SK-N-SH treated with all-trans-retinoic acid at 6 μM for 48 hours (cell line): ENCODE measurements around the gene SMYD3.

Source experiments
- ARNTL ChIP-seq: fragments of 450-650 bp; formaldehyde crosslinking; IDR thresholded peaks from 2 replicates; pipeline ENCODE4 v1.5.0; 2020; ENCODE audit warnings: low read depth, mild to moderate bottlenecking, moderate library complexity, borderline replicate concordance
- CSRNP3 ChIP-seq: fragments of 250-450 bp; sonication (Bioruptor Pico); IDR thresholded peaks from 2 replicates; pipeline ENCODE4 v1.5.1; 2021; ENCODE audit warnings: mild to moderate bottlenecking, moderate library complexity

GRCh38 chr1:245870698-245871097 lies 636.4 kb downstream of the SMYD3 start:
- TF ChIP-seq ARNTL (CRISPR knock-in tag) (no peak), CSRNP3 (CRISPR knock-in tag) (no peak; the same call in 1 of the 2 replicates)
